22Rv1 (cell line): Measurements from ENCODE around the gene PTPN3.

Experiments
- ZFX ChIP-seq: fragments of 450-650 bp; IDR thresholded peaks from 2 replicates; pipeline ENCODE4 v1.6.1; 2017; ENCODE audit warnings: antibody characterized with exemption, borderline replicate concordance
- TF ChIP-seq, protein P1 (sequence below): fragments of 450-650 bp; IDR thresholded peaks from 2 replicates; pipeline ENCODE4 v1.5.1; 2017; ENCODE audit warnings: mild to moderate bottlenecking

DNA sequence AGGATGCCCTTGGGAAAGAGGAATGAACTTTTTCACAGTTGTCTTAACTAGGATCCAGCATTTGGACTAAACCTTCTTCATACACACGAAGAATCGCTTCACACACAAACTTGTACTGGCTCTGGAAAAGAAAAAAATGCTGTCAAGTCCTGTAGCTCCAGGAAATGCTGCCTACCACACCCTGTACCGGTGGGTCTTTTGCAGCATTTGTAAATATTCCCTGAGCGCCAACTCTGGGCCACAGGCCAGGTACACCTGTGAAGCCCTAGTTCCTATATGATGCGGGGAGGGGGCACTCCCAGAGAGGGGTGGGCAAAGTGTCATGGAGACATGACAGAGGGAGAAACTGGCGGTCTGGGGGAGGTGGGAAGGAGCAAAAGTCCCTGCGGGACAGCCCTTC is 118.6 kb downstream of the PTPN3 start:
- TF ChIP-seq, protein P1, sequence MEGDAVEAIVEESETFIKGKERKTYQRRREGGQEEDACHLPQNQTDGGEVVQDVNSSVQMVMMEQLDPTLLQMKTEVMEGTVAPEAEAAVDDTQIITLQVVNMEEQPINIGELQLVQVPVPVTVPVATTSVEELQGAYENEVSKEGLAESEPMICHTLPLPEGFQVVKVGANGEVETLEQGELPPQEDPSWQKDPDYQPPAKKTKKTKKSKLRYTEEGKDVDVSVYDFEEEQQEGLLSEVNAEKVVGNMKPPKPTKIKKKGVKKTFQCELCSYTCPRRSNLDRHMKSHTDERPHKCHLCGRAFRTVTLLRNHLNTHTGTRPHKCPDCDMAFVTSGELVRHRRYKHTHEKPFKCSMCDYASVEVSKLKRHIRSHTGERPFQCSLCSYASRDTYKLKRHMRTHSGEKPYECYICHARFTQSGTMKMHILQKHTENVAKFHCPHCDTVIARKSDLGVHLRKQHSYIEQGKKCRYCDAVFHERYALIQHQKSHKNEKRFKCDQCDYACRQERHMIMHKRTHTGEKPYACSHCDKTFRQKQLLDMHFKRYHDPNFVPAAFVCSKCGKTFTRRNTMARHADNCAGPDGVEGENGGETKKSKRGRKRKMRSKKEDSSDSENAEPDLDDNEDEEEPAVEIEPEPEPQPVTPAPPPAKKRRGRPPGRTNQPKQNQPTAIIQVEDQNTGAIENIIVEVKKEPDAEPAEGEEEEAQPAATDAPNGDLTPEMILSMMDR: no peak
- TF ChIP-seq ZFX: no peak
